B cell (primary cell): ENCODE measurements around the gene APBA2. TPM values are rescaled to one million over a fixed set of nuclear protein-coding genes. Genes with fewer than 3 reads are reported as not detected.

Experiments
- ATAC-seq: fragments of 200-7000 bp; cut with Tn5 transposase; one replicate; pipeline ENCODE4 v1.10.0; 2021; ENCODE audit warnings: low read depth, mild to moderate bottlenecking, moderate number of reproducible peaks, moderate library complexity
- CTCF ChIA-PET: fragments of 350-600 bp; sonication (Branson Sonifier 250); formaldehyde crosslinking; loops from one replicate; lab custom pipeline; 2021; ENCODE audit warnings: antibody characterized with exemption, inconsistent platforms; lab: Charles Lee
- POLR2A ChIA-PET: fragments of 350-600 bp; sonication (Branson Sonifier 250); formaldehyde crosslinking; loops from one replicate; lab custom pipeline; 2021; ENCODE audit warnings: antibody characterized with exemption; lab: Charles Lee
- DNase-seq: peaks from one replicate; pipeline ENCODE4 v3.0.0; 2013
- H2AFZ ChIP-seq: 2 replicates; pipeline ENCODE4 v1.6.1; 2012; ENCODE audit warnings: mild to moderate bottlenecking, low read depth, low read length; ENCODE audit not compliant: insufficient read depth, poor library complexity, severe bottlenecking
- H3K27ac ChIP-seq, 2 donors: 1 replicate in 1 of 2; 2 replicates in 1 of 2; pipeline ENCODE4 v1.5.1; 2012 to 2013; ENCODE audit warnings: low read length in 2 of 2, mild to moderate bottlenecking in 2 of 2, moderate library complexity in 1 of 2
- H3K27me3 ChIP-seq, 4 experiments: fragments of 200-600 bp in 1 of 4; sonication (generic) in 1 of 4; replicated peaks in 1 of 4; 1 replicate in 2 of 4; 2 replicates in 2 of 4; pipeline versions ENCODE4 v1.6.1 to v1.7.0; 2013 to 2016; ENCODE audit warnings: low read length in 3 of 4, mild to moderate bottlenecking in 2 of 4, mixed read lengths in 1 of 4, moderate library complexity in 1 of 4; ENCODE audit not compliant: insufficient read depth in 4 of 4, control insufficient read depth in 3 of 4; ENCODE audit errors: control extremely low read depth in 1 of 4
- H3K36me3 ChIP-seq, 2 experiments: replicated peaks in 1 of 2; 1 replicate in 1 of 2; 2 replicates in 1 of 2; pipeline versions ENCODE4 v1.6.1 to v1.7.1; 2013; ENCODE audit warnings: low read length in 1 of 2; ENCODE audit not compliant: insufficient read depth in 2 of 2, control insufficient read depth in 1 of 2; ENCODE audit errors: control extremely low read depth in 1 of 2, extremely low read depth in 1 of 2
- H3K4me1 ChIP-seq, 2 donors: fragments of 200-600 bp in 1 of 2; sonication (generic) in 1 of 2; 1 replicate in 1 of 2; 2 replicates in 1 of 2; pipeline versions ENCODE4 v1.5.1 to v1.6.1; 2013 to 2017; ENCODE audit warnings: low read length in 2 of 2; ENCODE audit not compliant: control insufficient read depth in 2 of 2, insufficient read depth in 2 of 2
- H3K4me2 ChIP-seq: replicated peaks from 2 replicates; pipeline ENCODE3; 2012; ENCODE audit warnings: mild to moderate bottlenecking, low read depth, low read length; ENCODE audit not compliant: poor library complexity, severe bottlenecking
- H3K4me3 ChIP-seq, 5 experiments: fragments of 200-600 bp in 1 of 5; sonication (generic) in 1 of 5; 1 replicate in 3 of 5; 2 replicates in 2 of 5; pipeline versions ENCODE4 v1.5.1 to v1.7.0; 2011 to 2016; ENCODE audit warnings: low read length in 4 of 5, mild to moderate bottlenecking in 4 of 5, low read depth in 2 of 5, control low read depth in 1 of 5, moderate library complexity in 1 of 5; ENCODE audit not compliant: insufficient read depth in 1 of 5; ENCODE audit errors: control extremely low read depth in 1 of 5, extremely low read depth in 1 of 5
- H3K79me2 ChIP-seq: fragments of 200-600 bp; sonication (generic); one replicate; pipeline ENCODE4 v1.6.0; 2016; ENCODE audit warnings: low read length; ENCODE audit not compliant: control insufficient read depth, insufficient read depth
- H3K9ac ChIP-seq: fragments of 200-600 bp; sonication (generic); 2 replicates; pipeline ENCODE4 v1.6.1; 2017; ENCODE audit warnings: mild to moderate bottlenecking, low read length, moderate library complexity
- H3K9me3 ChIP-seq, 3 donors: one replicate each; pipeline versions ENCODE4 v1.6.1 to v1.7.1; 2013; ENCODE audit warnings: low read length in 2 of 3; ENCODE audit not compliant: control insufficient read depth in 2 of 3, insufficient read depth in 1 of 3; ENCODE audit errors: control extremely low read depth in 1 of 3
- H4K20me1 ChIP-seq: 2 replicates; pipeline ENCODE4 v1.6.0; 2012; ENCODE audit warnings: mild to moderate bottlenecking, low read length; ENCODE audit not compliant: insufficient read depth, control insufficient read depth, poor library complexity, severe bottlenecking
- H3K27ac Mint-ChIP-seq: one replicate; pipeline ENCODE4 v1.8.0; 2021; ENCODE audit warnings: mixed read lengths
- H3K27me3 Mint-ChIP-seq: one replicate; pipeline ENCODE4 v1.8.0; 2021; ENCODE audit warnings: mixed read lengths
- H3K4me1 Mint-ChIP-seq: one replicate; pipeline ENCODE4 v1.8.0; 2021; ENCODE audit warnings: mixed read lengths
- H3K4me3 Mint-ChIP-seq: one replicate; pipeline ENCODE4 v1.8.0; 2021; ENCODE audit warnings: mixed read lengths
- H3K9me3 Mint-ChIP-seq: one replicate; pipeline ENCODE4 v1.8.0; 2022; ENCODE audit warnings: mixed read lengths; ENCODE audit not compliant: insufficient read depth
- EZH2 ChIP-seq: IDR thresholded peaks from 2 replicates; pipeline ENCODE4 v1.6.1; 2012; ENCODE audit warnings: borderline replicate concordance, low read depth, mild to moderate bottlenecking, moderate library complexity, low read length; ENCODE audit not compliant: insufficient read depth, poor library complexity, severe bottlenecking
- WGBS: methylation state at CpG from one replicate; pipeline ENCODE4 v1.1.5; 2013; ENCODE audit warnings: missing lambda C conversion rate; ENCODE audit not compliant: insufficient coverage; 5-methylcytosine and 5-hydroxymethylcytosine counted together
- intact Hi-C: fragments of 100-400 bp; cut with micrococcal nuclease; formaldehyde crosslinking; loops from one replicate; pipeline ENCODE4 v1.10.0; 2022
- polyA plus RNA-seq: library from polyadenylated mRNA; depleted of rRNA; stranded (reverse); fragments of >200 nt; gene quantifications from 2 replicates; pipeline ENCODE4 v1.2.3, GENCODE V29; 2012
- total RNA-seq, 2 donors: library from RNA; stranded (reverse); fragments of 120-200 nt in 1 of 2; gene quantifications; 1 replicate in 1 of 2; 2 replicates in 1 of 2; pipeline versions ENCODE4 v1.2.3 to v1.2.4, GENCODE V29; 2013 to 2022
- TF ChIP-seq, protein P1 (sequence below): fragments of 200-600 bp; IDR thresholded peaks from one replicate; pipeline ENCODE4 v1.8.0; 2022; ENCODE audit warnings: antibody characterized with exemption, mild to moderate bottlenecking

The APBA2 gene
- total and polyA plus RNA-seq, 2 donors (not counting 1 experiment from before 2014, with no cell fraction given), result 0.19 TPM; not detected in 1

DNA sequence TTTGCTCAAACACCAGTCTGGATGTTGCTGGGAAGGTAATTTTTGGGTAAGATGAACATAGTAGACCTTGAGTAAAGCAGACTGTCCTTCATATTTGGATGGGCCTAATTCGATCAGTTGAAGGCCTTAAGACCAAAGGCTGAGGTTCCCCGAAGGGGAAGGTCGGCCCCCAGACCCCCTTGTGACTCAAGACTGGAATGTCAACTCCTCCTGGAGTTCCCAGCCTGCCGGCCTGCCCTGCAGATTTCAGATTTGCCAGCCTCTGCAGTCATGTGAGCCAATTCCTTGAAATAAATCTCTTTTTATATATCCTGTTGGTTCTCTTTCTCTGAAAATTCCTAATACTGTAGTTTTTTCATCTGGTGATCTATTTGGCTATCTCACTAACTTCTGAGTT is 146.5 kb downstream of the APBA2 start:
- H3K9me3 Mint-ChIP-seq, result peaks cover 4% of the 10 kb centered on the region
- TF ChIP-seq, protein P1, sequence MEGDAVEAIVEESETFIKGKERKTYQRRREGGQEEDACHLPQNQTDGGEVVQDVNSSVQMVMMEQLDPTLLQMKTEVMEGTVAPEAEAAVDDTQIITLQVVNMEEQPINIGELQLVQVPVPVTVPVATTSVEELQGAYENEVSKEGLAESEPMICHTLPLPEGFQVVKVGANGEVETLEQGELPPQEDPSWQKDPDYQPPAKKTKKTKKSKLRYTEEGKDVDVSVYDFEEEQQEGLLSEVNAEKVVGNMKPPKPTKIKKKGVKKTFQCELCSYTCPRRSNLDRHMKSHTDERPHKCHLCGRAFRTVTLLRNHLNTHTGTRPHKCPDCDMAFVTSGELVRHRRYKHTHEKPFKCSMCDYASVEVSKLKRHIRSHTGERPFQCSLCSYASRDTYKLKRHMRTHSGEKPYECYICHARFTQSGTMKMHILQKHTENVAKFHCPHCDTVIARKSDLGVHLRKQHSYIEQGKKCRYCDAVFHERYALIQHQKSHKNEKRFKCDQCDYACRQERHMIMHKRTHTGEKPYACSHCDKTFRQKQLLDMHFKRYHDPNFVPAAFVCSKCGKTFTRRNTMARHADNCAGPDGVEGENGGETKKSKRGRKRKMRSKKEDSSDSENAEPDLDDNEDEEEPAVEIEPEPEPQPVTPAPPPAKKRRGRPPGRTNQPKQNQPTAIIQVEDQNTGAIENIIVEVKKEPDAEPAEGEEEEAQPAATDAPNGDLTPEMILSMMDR, result no peak
- TF ChIP-seq EZH2, result no peak
- no peaks in the 10 kb centered on the region for H3K36me3 ChIP-seq
- no peak overlapping the region for H3K4me3 Mint-ChIP-seq
- H3K4me2 ChIP-seq, result no peak overlapping the region
- H3K4me1 ChIP-seq, result no peaks in the 10 kb centered on the region
- H3K27me3 Mint-ChIP-seq, result no peaks in the 10 kb centered on the region
- H3K4me1 Mint-ChIP-seq, result no peaks in the 10 kb centered on the region
- H3K9me3 ChIP-seq, result peaks cover 0 to 13% (median 0%) of the 10 kb centered on the region in 3 donors
- POLR2A ChIA-PET, result no interaction called here
- H3K9ac ChIP-seq, result no peak overlapping the region
- intact Hi-C loops, result no loop called here
- DNase-seq, result no peak
- no peak overlapping the region for H3K4me3 ChIP-seq
- no peaks in the 10 kb centered on the region for H4K20me1 ChIP-seq
- CTCF ChIA-PET, result no interaction called here
- no peak for ATAC-seq
- H3K27ac ChIP-seq, result no peak overlapping the region
- no peak overlapping the region for H2AFZ ChIP-seq
- no peaks in the 10 kb centered on the region for H3K27me3 ChIP-seq
- H3K27ac Mint-ChIP-seq, result no peak overlapping the region
- no peaks in the 10 kb centered on the region for H3K79me2 ChIP-seq
- WGBS, result 76% methylated on average over 4 of the region's 4 CpGs

DNA sequence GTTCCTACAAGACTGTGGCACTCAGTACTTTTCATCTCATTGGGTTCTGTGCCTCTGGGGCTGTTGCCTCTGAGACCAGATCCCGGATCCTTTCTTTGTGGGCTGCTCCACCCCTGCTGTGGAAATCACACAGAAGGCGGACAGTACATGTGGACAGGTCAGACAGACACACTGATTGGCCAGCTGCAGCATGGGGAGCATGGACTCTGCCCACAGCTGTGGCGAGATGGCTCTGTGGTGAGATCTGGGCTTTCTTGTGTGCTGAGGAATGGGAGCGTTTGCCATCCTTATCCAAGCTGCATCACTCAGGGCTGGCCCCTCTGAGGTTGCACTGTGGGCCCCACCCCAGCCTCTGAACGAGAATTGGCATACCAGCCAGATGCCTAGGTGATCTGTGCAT is 147.0 kb downstream of the APBA2 start:
- H3K27ac ChIP-seq, result no peak overlapping the region
- no peak for TF ChIP-seq EZH2
- TF ChIP-seq, protein P1, result no peak
- peaks cover 0 to 13% (median 0%) of the 10 kb centered on the region in 3 donors for H3K9me3 ChIP-seq
- H3K9ac ChIP-seq, result no peak overlapping the region
- no peak overlapping the region for H2AFZ ChIP-seq
- 92% methylated on average over 5 of the region's 5 CpGs for WGBS
- no peaks in the 10 kb centered on the region for H3K27me3 ChIP-seq
- no peak for ATAC-seq
- Mint-ChIP-seq H3K27ac (no peak overlapping the region), H3K9me3 (peaks cover 4% of the 10 kb centered on the region), H3K27me3 (no peaks in the 10 kb centered on the region), H3K4me1 (no peaks in the 10 kb centered on the region), H3K4me3 (no peak overlapping the region)
- DNase-seq, result no peak
- ChIA-PET CTCF (no interaction called here), POLR2A (no interaction called here)
- H3K4me2 ChIP-seq, result no peak overlapping the region
- no peaks in the 10 kb centered on the region for H4K20me1 ChIP-seq
- H3K4me1 ChIP-seq, result no peaks in the 10 kb centered on the region
- H3K4me3 ChIP-seq, result no peak overlapping the region
- no peaks in the 10 kb centered on the region for H3K79me2 ChIP-seq
- no peaks in the 10 kb centered on the region for H3K36me3 ChIP-seq
- intact Hi-C loops, result no loop called here
